Thyroid gland (tissue), 4 donors: Measurements from ENCODE around the gene METRNL. TPM values are rescaled to one million over a fixed set of nuclear protein-coding genes. Genes with fewer than 3 reads are reported as not detected.

Experiments
- DNase-seq, 2 donors: peaks; one replicate each; pipeline ENCODE4 v3.0.0-alpha.2; 2019
- H3K27ac ChIP-seq, 3 donors: fragments of 200-600 bp; sonication (generic); 1 replicate in 2 of 3; 2 replicates in 1 of 3; pipeline ENCODE4 v1.5.1; 2016 to 2019; ENCODE audit warnings: mild to moderate bottlenecking in 1 of 3, moderate library complexity in 1 of 3
- H3K27me3 ChIP-seq: fragments of 200-600 bp; sonication (generic); one replicate; pipeline ENCODE4 v1.5.1; 2019
- H3K36me3 ChIP-seq, 2 donors: fragments of 200-600 bp; sonication (generic); one replicate each; pipeline ENCODE4 v1.5.1; 2016 to 2019
- H3K4me1 ChIP-seq, 2 donors: fragments of 200-600 bp; sonication (generic); one replicate each; pipeline ENCODE4 v1.5.1; 2017 to 2019
- H3K4me3 ChIP-seq, 3 donors: fragments of 200-600 bp; sonication (generic); replicated peaks in 1 of 3; 1 replicate in 2 of 3; 2 replicates in 1 of 3; pipeline ENCODE4 v1.5.1; 2016; ENCODE audit warnings: mild to moderate bottlenecking in 1 of 3
- H3K9me3 ChIP-seq: fragments of 200-600 bp; sonication (generic); one replicate; pipeline ENCODE4 v1.5.1; 2017
- CTCF ChIP-seq, 6 experiments: fragments of 200-600 bp in 3 of 6; fragments of 450-650 bp in 3 of 6; sonication (generic) in 3 of 6; IDR thresholded peaks; one replicate each; pipeline ENCODE4 v1.5.1; 2016 to 2019; ENCODE audit warnings: antibody characterized with exemption in 6 of 6, mild to moderate bottlenecking in 2 of 6, inconsistent platforms in 1 of 6, moderate library complexity in 1 of 6
- POLR2A ChIP-seq, 2 donors: fragments of 450-650 bp; IDR thresholded peaks; one replicate each; pipeline ENCODE4 v1.6.1; 2017; ENCODE audit warnings: antibody characterized with exemption in 2 of 2, mild to moderate bottlenecking in 2 of 2, moderate library complexity in 1 of 2
- WGBS, 2 donors: methylation state at CpG; one replicate each; pipeline ENCODE4 v1.1.5; 2017; 5-methylcytosine and 5-hydroxymethylcytosine counted together
- intact Hi-C: fragments of 100-400 bp; cut with DNase I; formaldehyde crosslinking; loops from one replicate; pipeline ENCODE4 v1.15.1; 2023
- total RNA-seq, 4 donors: library from RNA; depleted of rRNA; stranded (reverse); fragments of >200 nt; gene quantifications; one replicate each; pipeline ENCODE4 v1.2.3, GENCODE V29; 2016

METRNL gene
- total RNA-seq, 4 donors from 2014 or later, result 57.5 to 89.7 (median 73.3) TPM

- no peaks in the 10 kb centered on the region for H3K36me3 ChIP-seq
- DNase-seq, result no peak
- no peak overlapping the region for H3K27ac ChIP-seq
- peaks cover 0 to 13% of the 10 kb centered on the region in 2 donors for H3K4me1 ChIP-seq
- H3K9me3 ChIP-seq, result no peaks in the 10 kb centered on the region
- intact Hi-C loops, result no loop called here
- WGBS, 2 donors, result 87 to 88% methylated on average over 10 of the region's 10 CpGs
- no peaks in the 10 kb centered on the region for H3K27me3 ChIP-seq
- no peak for TF ChIP-seq POLR2A (IDR thresholded peaks at IDR 0.05)
- no peak for TF ChIP-seq CTCF (IDR thresholded peaks at IDR 0.05)
- H3K4me3 ChIP-seq, result no peak overlapping the region
Observed at GRCh38 chr17:83143817-83144231, 64.4 kb downstream of the METRNL start.

Other genes starting within 250 kb of the METRNL start
- gene ZNF750, start 239.6 kb upstream of the METRNL start, total RNA-seq, result 1 to 10 TPM; 3.0 to 6.0 (median 4.5) TPM